ENCODE data around the gene SLC35F3.
"Not testable (repeated sequence)": the region's sequence is repeated elsewhere in the genome, so short reads cannot be mapped to it uniquely, and the experiment has no call there.

SLC35F3 gene

DNA sequence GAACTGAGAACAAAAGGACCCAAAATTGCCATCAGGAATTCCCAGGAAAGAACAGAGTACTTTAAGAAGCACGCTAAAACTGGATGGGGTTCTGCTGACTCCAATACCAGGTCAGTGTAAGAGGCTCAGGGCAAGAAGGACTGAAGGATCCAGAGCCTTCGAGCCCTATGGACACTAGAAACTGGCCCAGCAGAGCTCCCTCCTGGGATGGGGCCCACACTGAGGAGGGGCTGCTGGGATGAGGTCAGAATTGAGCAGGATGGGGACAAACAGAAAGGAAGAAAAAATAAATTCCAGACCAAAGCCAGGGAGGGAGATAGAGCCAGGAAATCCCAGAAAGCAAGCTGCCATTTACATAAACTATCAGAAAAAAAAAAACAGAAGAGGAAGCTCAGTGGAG lies 246.4 kb downstream of the SLC35F3 start:
- Histone ChIP-seq H3K9me3 (ENCODE audit: low read length) (no peaks in the 10 kb centered on the region), H3K27ac (ENCODE audit: low read depth, low read length) (no peak overlapping the region), H3K27me3 (ENCODE audit: control insufficient read depth in 1 of 2, insufficient read depth in 2 of 2, low read length in 2 of 2) (no peaks in the 10 kb centered on the region)

DNA sequence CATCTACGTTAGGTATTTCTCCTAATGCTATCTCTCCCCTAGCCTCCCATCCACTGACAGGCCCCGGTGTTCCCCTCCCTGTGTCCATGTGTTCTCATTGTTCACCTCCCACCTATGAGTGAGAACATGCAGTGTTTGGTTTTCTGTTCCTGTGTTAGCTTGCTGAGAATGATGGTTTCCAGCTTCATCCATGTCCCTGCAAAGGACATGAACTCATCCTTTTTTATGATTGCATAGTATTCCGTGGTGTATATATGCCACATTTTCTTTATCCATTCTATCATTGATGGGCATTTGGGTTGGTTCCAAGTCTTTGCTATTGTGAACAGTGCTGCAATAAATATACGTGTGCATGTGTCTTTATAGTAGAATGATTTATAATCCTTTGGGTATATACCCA lies 247.9 kb downstream of the SLC35F3 start:
- H3K9me3 ChIP-seq (ENCODE audit: low read length); H3K36me3 ChIP-seq (ENCODE audit: insufficient read depth, low read length); H3K27ac ChIP-seq (ENCODE audit: low read depth, low read length); H3K27me3 ChIP-seq (ENCODE audit: control insufficient read depth in 1 of 2, insufficient read depth in 2 of 2, low read length in 2 of 2); H3K9ac ChIP-seq (ENCODE audit: low read length); H3K4me3 ChIP-seq (ENCODE audit: low read depth in 1 of 2, low read length in 2 of 2); H3K4me1 ChIP-seq (ENCODE audit: insufficient read depth, low read length): not testable (repeated sequence)

More for the DNA sequence above, 246.4 kb downstream of the SLC35F3 start:
- Histone ChIP-seq H3K4me3 (ENCODE audit: low read depth in 1 of 2, low read length in 2 of 2) (no peak overlapping the region), H3K9ac (ENCODE audit: low read length) (no peak overlapping the region), H3K36me3 (ENCODE audit: insufficient read depth, low read length) (no peaks in the 10 kb centered on the region), H3K4me1 (ENCODE audit: insufficient read depth, low read length) (no peaks in the 10 kb centered on the region)

DNA sequence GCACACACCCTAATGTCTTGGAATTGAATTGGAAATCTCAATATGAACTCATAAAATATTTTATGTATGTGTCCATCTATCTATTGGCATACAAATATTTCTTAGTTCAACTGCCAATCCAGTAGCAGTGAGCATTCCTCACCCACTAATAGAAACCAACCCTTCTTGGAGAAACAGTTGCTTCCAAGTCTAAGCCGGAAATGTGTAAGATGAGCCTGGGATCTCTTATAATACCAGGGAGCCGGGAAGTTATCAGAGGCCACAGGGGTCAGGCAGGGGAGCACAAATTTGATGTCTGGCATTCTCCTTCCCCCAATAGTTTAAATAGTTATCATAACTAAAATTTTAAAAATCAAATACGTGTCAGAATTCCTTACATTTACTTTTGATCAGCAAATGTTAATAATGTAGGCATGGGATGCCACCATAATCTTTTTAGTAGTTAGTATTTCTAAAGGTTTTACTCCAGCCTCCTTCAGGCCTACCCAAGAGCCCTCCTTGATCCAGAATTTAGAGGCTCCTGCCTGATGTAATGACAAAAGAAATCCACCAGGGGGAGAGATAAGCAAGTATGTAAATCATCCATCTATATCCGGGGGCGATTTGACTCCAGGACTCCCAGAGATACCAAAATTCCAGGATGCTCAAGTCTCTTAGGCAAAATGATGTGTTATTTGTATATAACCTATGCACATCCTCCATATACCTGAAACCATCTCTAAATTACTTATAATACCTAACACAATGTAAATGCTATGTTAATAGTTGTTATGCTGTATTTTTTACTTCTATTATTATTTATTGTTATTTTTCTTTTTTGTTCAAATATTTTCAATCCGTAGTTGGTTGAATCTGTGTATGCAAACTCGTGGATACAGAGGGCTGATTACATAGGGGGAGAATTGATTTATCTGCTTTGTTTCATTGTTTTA lies 250.1 kb downstream of the SLC35F3 start:
- no peak overlapping the region for H3K27ac ChIP-seq (ENCODE audit: low read depth, low read length)
- H3K9me3 ChIP-seq (ENCODE audit: low read length): no peaks in the 10 kb centered on the region

DNA sequence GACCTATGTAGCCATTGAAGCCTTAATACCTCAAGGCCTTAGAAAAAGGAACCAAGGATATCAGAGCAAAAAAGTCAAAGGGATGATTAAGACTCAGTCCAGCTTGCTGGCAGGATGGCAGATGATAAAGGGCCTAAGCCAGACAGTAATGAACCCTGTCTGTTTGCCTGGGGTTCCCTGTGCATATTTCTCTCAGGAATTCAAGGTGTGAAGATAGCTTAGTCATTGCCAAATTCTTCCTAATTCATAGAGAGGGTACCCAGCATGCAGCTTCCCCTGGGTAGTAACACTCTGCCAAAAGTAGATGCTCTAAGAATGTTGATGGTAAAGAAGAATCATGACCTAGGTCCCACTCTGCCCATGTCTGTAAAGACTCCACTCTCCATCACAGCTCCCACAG lies 258.2 kb downstream of the SLC35F3 start:
- Histone ChIP-seq H3K4me3 (ENCODE audit: low read depth in 1 of 2, low read length in 2 of 2) (no peak overlapping the region), H3K9me3 (ENCODE audit: low read length) (no peaks in the 10 kb centered on the region), H3K9ac (ENCODE audit: low read length) (no peak overlapping the region), H3K27ac (ENCODE audit: low read depth, low read length) (no peak overlapping the region), H3K36me3 (ENCODE audit: insufficient read depth, low read length) (no peaks in the 10 kb centered on the region), H3K4me1 (ENCODE audit: insufficient read depth, low read length) (no peaks in the 10 kb centered on the region), H3K27me3 (ENCODE audit: control insufficient read depth in 1 of 2, insufficient read depth in 2 of 2, low read length in 2 of 2) (no peaks in the 10 kb centered on the region)

More for the DNA sequence above, 250.1 kb downstream of the SLC35F3 start:
- Histone ChIP-seq H3K36me3 (ENCODE audit: insufficient read depth, low read length) (no peaks in the 10 kb centered on the region), H3K4me3 (ENCODE audit: low read depth in 1 of 2, low read length in 2 of 2) (no peak overlapping the region), H3K4me1 (ENCODE audit: insufficient read depth, low read length) (no peaks in the 10 kb centered on the region), H3K9ac (ENCODE audit: low read length) (no peak overlapping the region), H3K27me3 (ENCODE audit: control insufficient read depth in 1 of 2, insufficient read depth in 2 of 2, low read length in 2 of 2) (no peaks in the 10 kb centered on the region)

DNA sequence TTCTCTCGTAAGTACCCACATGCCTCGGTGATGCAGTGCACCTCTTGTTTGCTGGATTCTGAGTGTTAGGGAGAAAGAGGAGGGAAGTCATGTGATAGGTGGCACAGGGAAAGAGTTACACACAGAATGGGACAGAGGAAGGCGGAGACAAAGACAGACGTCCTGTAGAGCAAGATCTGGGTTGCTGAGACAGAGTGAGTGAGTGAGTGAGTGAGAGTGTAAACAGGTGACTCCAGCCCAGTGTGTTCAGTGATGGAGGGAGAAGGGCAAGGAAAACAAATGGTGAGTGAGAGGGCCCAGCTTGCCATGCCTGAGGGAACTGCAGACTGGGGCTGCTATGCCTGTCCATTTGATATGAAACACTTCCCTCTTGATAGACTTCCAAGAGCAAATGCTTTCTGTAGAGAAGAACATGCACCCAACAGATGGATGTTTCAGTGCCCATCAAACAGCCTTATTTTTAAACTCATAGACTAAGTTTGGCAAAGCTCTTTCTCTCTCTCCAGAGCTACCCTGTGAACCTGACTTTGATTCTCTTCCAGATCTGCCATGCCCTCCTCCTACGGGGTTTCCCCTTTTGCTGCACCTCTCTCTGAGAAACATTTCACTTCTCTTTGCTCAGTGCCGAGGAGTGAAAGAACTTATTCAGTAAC lies 258.9 kb downstream of the SLC35F3 start:
- Histone ChIP-seq H3K36me3 (ENCODE audit: insufficient read depth, low read length) (no peaks in the 10 kb centered on the region), H3K27me3 (ENCODE audit: control insufficient read depth in 1 of 2, insufficient read depth in 2 of 2, low read length in 2 of 2) (no peaks in the 10 kb centered on the region), H3K9ac (ENCODE audit: low read length) (no peak overlapping the region), H3K9me3 (ENCODE audit: low read length) (no peaks in the 10 kb centered on the region), H3K4me3 (ENCODE audit: low read depth in 1 of 2, low read length in 2 of 2) (no peak overlapping the region), H3K4me1 (ENCODE audit: insufficient read depth, low read length) (no peaks in the 10 kb centered on the region), H3K27ac (ENCODE audit: low read depth, low read length) (no peak overlapping the region)

- Histone ChIP-seq H3K4me1 (ENCODE audit: insufficient read depth, low read length) (no peaks in the 10 kb centered on the region), H3K27me3 (ENCODE audit: control insufficient read depth in 1 of 2, insufficient read depth in 2 of 2, low read length in 2 of 2) (no peaks in the 10 kb centered on the region), H3K36me3 (ENCODE audit: insufficient read depth, low read length) (no peaks in the 10 kb centered on the region), H3K4me3 (ENCODE audit: low read depth in 1 of 2, low read length in 2 of 2) (no peak overlapping the region), H3K9ac (ENCODE audit: low read length) (no peak overlapping the region), H3K27ac (ENCODE audit: low read depth, low read length) (no peak overlapping the region), H3K9me3 (ENCODE audit: low read length) (no peaks in the 10 kb centered on the region)
Observed at GRCh38 chr1:234164098-234164709, 259.7 kb downstream of the SLC35F3 start.

- Histone ChIP-seq H3K36me3 (ENCODE audit: insufficient read depth, low read length) (no peaks in the 10 kb centered on the region), H3K27ac (ENCODE audit: low read depth, low read length) (no peak overlapping the region), H3K9ac (ENCODE audit: low read length) (no peak overlapping the region), H3K4me1 (ENCODE audit: insufficient read depth, low read length) (no peaks in the 10 kb centered on the region), H3K4me3 (ENCODE audit: low read depth in 1 of 2, low read length in 2 of 2) (no peak overlapping the region), H3K9me3 (ENCODE audit: low read length) (no peaks in the 10 kb centered on the region), H3K27me3 (ENCODE audit: control insufficient read depth in 1 of 2, insufficient read depth in 2 of 2, low read length in 2 of 2) (no peaks in the 10 kb centered on the region)
Observed at GRCh38 chr1:234168061-234168724, 263.7 kb downstream of the SLC35F3 start.

GRCh38 chr1:234169161-234169849 lies 264.8 kb downstream of the SLC35F3 start:
- H3K36me3 ChIP-seq (ENCODE audit: insufficient read depth, low read length): no peaks in the 10 kb centered on the region
- no peaks in the 10 kb centered on the region for H3K4me1 ChIP-seq (ENCODE audit: insufficient read depth, low read length)
- H3K9me3 ChIP-seq (ENCODE audit: low read length): no peaks in the 10 kb centered on the region
- no peak overlapping the region for H3K27ac ChIP-seq (ENCODE audit: low read depth, low read length)
- no peaks in the 10 kb centered on the region for H3K27me3 ChIP-seq (ENCODE audit: control insufficient read depth in 1 of 2, insufficient read depth in 2 of 2, low read length in 2 of 2)
- no peak overlapping the region for H3K4me3 ChIP-seq (ENCODE audit: low read depth in 1 of 2, low read length in 2 of 2)
- H3K9ac ChIP-seq (ENCODE audit: low read length): no peak overlapping the region

GRCh38 chr1:234170067-234170466 lies 265.6 kb downstream of the SLC35F3 start:
- no peaks in the 10 kb centered on the region for H3K27me3 ChIP-seq (ENCODE audit: control insufficient read depth in 1 of 2, insufficient read depth in 2 of 2, low read length in 2 of 2)
- no peaks in the 10 kb centered on the region for H3K36me3 ChIP-seq (ENCODE audit: insufficient read depth, low read length)
- H3K4me1 ChIP-seq (ENCODE audit: insufficient read depth, low read length): no peaks in the 10 kb centered on the region
- H3K4me3 ChIP-seq (ENCODE audit: low read depth in 1 of 2, low read length in 2 of 2): no peak overlapping the region
- H3K27ac ChIP-seq (ENCODE audit: low read depth, low read length): no peak overlapping the region
- no peak overlapping the region for H3K9ac ChIP-seq (ENCODE audit: low read length)
- no peaks in the 10 kb centered on the region for H3K9me3 ChIP-seq (ENCODE audit: low read length)

DNA sequence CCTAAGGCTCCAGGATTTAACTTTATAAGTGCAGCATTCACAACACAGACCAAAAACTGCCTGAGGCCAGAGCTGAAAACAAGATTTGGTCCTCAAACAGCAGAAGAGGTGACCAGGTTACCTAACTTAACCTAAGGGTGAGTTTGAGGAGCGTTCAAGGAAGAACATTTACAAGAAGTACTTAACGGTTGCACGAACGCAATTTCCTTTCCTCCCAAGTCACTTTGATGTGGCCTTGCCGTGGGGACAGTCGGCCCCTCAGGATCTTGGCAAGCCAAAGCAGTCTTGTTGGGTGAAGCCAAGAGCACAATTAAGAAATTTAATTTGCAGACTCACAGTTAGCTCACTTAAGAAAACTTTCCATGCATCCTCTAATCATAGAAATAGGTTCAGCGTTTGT lies 266.1 kb downstream of the SLC35F3 start:
- H3K36me3 ChIP-seq (ENCODE audit: insufficient read depth, low read length): no peaks in the 10 kb centered on the region
- no peaks in the 10 kb centered on the region for H3K27me3 ChIP-seq (ENCODE audit: control insufficient read depth in 1 of 2, insufficient read depth in 2 of 2, low read length in 2 of 2)
- H3K4me3 ChIP-seq (ENCODE audit: low read depth in 1 of 2, low read length in 2 of 2): no peak overlapping the region
- no peak overlapping the region for H3K9ac ChIP-seq (ENCODE audit: low read length)
- no peak overlapping the region for H3K27ac ChIP-seq (ENCODE audit: low read depth, low read length)
- no peaks in the 10 kb centered on the region for H3K9me3 ChIP-seq (ENCODE audit: low read length)
- no peaks in the 10 kb centered on the region for H3K4me1 ChIP-seq (ENCODE audit: insufficient read depth, low read length)

DNA sequence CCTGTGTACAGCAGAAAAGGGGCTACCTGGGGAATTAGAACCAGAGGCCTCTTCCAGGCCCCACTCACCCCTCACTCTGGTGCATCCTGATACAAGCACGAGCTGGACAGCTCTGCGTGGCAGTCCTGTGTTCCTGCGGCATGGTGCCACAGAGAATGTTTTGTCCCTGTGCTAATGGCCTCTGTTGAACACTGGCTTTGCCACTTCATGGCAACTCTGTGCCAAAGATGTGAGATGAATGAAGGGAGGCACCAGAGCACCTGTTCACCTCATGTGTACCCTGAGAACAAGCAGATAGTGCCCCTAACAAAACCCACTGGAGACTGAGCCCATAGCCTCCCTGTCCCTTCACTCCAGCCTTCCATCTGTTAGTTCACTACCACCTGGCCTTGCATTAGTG lies 269.5 kb downstream of the SLC35F3 start:
- H3K27me3 ChIP-seq (ENCODE audit: control insufficient read depth in 1 of 2, insufficient read depth in 2 of 2, low read length in 2 of 2): no peaks in the 10 kb centered on the region
- H3K4me3 ChIP-seq (ENCODE audit: low read depth in 1 of 2, low read length in 2 of 2): no peak overlapping the region
- H3K27ac ChIP-seq (ENCODE audit: low read depth, low read length): no peak overlapping the region
- H3K9me3 ChIP-seq (ENCODE audit: low read length): no peaks in the 10 kb centered on the region
- H3K9ac ChIP-seq (ENCODE audit: low read length): no peak overlapping the region
- no peaks in the 10 kb centered on the region for H3K36me3 ChIP-seq (ENCODE audit: insufficient read depth, low read length)
- no peaks in the 10 kb centered on the region for H3K4me1 ChIP-seq (ENCODE audit: insufficient read depth, low read length)
